ENCODE data around the gene NDUFB11.
"Not testable (repeated sequence)": the region's sequence is repeated elsewhere in the genome, so short reads cannot be mapped to it uniquely, and the experiment has no call there.

NDUFB11 gene

GRCh38 chrX:47133493-47133892 is 11.0 kb downstream of the NDUFB11 start:
- no peak for TF ChIP-seq CTCF (IDR thresholded peaks at IDR 0.05)

GRCh38 chrX:47129899-47130358 is 14.6 kb downstream of the NDUFB11 start:
- DNase-seq (ENCODE audit: low spot score): no peak
- TF ChIP-seq CTCF (IDR thresholded peaks at IDR 0.05): no peak
- Histone ChIP-seq H3K4me3 (peak overlapping the region; percentile 73), H3K27ac (peak overlapping the region; percentile 57 to 84)

More at GRCh38 chrX:47133493-47133892, 11.0 kb downstream of the NDUFB11 start:
- Histone ChIP-seq H3K27ac (no peak overlapping the region), H3K4me3 (no peak overlapping the region)
- DNase-seq (ENCODE audit: low spot score): no peak

GRCh38 chrX:47129157-47129898 is 15.2 kb downstream of the NDUFB11 start:
- DNase-seq (ENCODE audit: low spot score): peak; percentile 94
- TF ChIP-seq CTCF (IDR thresholded peaks at IDR 0.05): no peak
- Histone ChIP-seq H3K4me3 (peak overlapping the region; percentile 73), H3K27ac (peak overlapping the region; percentile 57 to 84)

GRCh38 chrX:47124466-47124865 is 20.0 kb downstream of the NDUFB11 start:
- not testable (repeated sequence) for H3K27ac ChIP-seq; DNase-seq (ENCODE audit: low spot score); H3K4me3 ChIP-seq

- DNase-seq (ENCODE audit: low spot score); H3K27ac ChIP-seq; H3K4me3 ChIP-seq: not testable (repeated sequence)
Measured at GRCh38 chrX:47116551-47117110, 27.9 kb downstream of the NDUFB11 start.

- Histone ChIP-seq H3K27ac (no peak overlapping the region), H3K4me3 (no peak overlapping the region)
- no peak for DNase-seq (ENCODE audit: low spot score)
- TF ChIP-seq CTCF (IDR thresholded peaks at IDR 0.05): no peak
Measured at GRCh38 chrX:47112316-47112954, 32.1 kb downstream of the NDUFB11 start.

- H3K27ac ChIP-seq; DNase-seq (ENCODE audit: low spot score); H3K4me3 ChIP-seq: not testable (repeated sequence)
Measured at GRCh38 chrX:47110936-47111615, 33.4 kb downstream of the NDUFB11 start.

- DNase-seq (ENCODE audit: low spot score): no peak
- TF ChIP-seq CTCF (IDR thresholded peaks at IDR 0.05): no peak
- H3K4me3 ChIP-seq: no peak overlapping the region
- no peak overlapping the region for H3K27ac ChIP-seq
Measured at GRCh38 chrX:47101206-47101605, 43.3 kb downstream of the NDUFB11 start.
